Measurements from ENCODE around the gene MPRIP. TPM values are rescaled to one million over a fixed set of nuclear protein-coding genes. Genes with fewer than 3 reads are reported as not detected.

Gene MPRIP
- total RNA-seq, 1 donor from 2014 or later: 102 TPM

- TF ChIP-seq CTCF (conservative IDR thresholded peaks at IDR 0.05; ENCODE audit: low read depth, low read length): no peak
- no peak for DNase-seq (ENCODE audit: low read depth)
- H3K4me3 ChIP-seq (ENCODE audit: low read depth, low read length): no peak overlapping the region
Measured at GRCh38 chr17:17063546-17064122, 21.4 kb downstream of the MPRIP start.

GRCh38 chr17:17064322-17064721 is 22.1 kb downstream of the MPRIP start:
- TF ChIP-seq CTCF (conservative IDR thresholded peaks at IDR 0.05; ENCODE audit: low read depth, low read length): no peak
- no peak for DNase-seq (ENCODE audit: low read depth)
- H3K4me3 ChIP-seq (ENCODE audit: low read depth, low read length): no peak overlapping the region

GRCh38 chr17:17066021-17066420 is 23.8 kb downstream of the MPRIP start:
- no peak overlapping the region for H3K4me3 ChIP-seq (ENCODE audit: low read depth, low read length)
- TF ChIP-seq CTCF (conservative IDR thresholded peaks at IDR 0.05; ENCODE audit: low read depth, low read length): no peak
- no peak for DNase-seq (ENCODE audit: low read depth)

GRCh38 chr17:17067257-17067656 is 25.0 kb downstream of the MPRIP start:
- no peak for TF ChIP-seq CTCF (conservative IDR thresholded peaks at IDR 0.05; ENCODE audit: low read depth, low read length)
- no peak overlapping the region for H3K4me3 ChIP-seq (ENCODE audit: low read depth, low read length)
- DNase-seq (ENCODE audit: low read depth): no peak

- no peak overlapping the region for H3K4me3 ChIP-seq (ENCODE audit: low read depth, low read length)
- DNase-seq (ENCODE audit: low read depth): no peak
- TF ChIP-seq CTCF (conservative IDR thresholded peaks at IDR 0.05; ENCODE audit: low read depth, low read length): no peak
Measured at GRCh38 chr17:17069849-17070248, 27.6 kb downstream of the MPRIP start.

- DNase-seq (ENCODE audit: low read depth): no peak
- no peak for TF ChIP-seq CTCF (conservative IDR thresholded peaks at IDR 0.05; ENCODE audit: low read depth, low read length)
- no peak overlapping the region for H3K4me3 ChIP-seq (ENCODE audit: low read depth, low read length)
Measured at GRCh38 chr17:17070931-17071330, 28.7 kb downstream of the MPRIP start.

All from epithelial cell of proximal tubule (primary cell).